HL-60 (cell line): Measurements from ENCODE around the gene HOXD11.

Experiments
- GABPA ChIP-seq: IDR thresholded peaks from 2 replicates; pipeline ENCODE4 v1.6.1; 2012; ENCODE audit warnings: low read depth
- POLR2AphosphoS5 ChIP-seq: IDR thresholded peaks from 2 replicates; pipeline ENCODE4 v1.6.1; 2012; ENCODE audit warnings: low read depth
- TF ChIP-seq, protein P1 (sequence below): IDR thresholded peaks from one replicate; pipeline ENCODE4 v1.5.1; 2011; ENCODE audit warnings: low read length, control low read depth, inconsistent platforms; ENCODE audit not compliant: insufficient read depth

DNA sequence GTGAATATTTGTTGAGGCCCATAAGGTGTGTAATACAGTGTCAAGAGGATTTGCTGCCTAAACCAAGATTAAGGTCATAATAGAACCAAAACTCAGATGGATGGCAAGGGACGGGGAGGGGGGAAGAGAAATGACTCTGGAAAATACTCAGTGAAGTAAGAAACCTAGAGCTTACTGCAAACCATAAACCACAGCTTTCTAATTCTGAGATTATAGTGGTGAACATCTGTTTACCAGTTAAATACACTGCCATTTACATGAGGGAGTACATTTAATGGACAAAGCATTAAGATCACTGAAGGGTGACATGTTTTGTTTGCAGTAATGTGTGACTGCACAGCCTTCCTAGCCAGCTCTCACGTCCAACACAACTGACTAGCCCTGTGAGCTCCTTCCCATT, 43.1 kb upstream of the HOXD11 start:
- TF ChIP-seq, protein P1, sequence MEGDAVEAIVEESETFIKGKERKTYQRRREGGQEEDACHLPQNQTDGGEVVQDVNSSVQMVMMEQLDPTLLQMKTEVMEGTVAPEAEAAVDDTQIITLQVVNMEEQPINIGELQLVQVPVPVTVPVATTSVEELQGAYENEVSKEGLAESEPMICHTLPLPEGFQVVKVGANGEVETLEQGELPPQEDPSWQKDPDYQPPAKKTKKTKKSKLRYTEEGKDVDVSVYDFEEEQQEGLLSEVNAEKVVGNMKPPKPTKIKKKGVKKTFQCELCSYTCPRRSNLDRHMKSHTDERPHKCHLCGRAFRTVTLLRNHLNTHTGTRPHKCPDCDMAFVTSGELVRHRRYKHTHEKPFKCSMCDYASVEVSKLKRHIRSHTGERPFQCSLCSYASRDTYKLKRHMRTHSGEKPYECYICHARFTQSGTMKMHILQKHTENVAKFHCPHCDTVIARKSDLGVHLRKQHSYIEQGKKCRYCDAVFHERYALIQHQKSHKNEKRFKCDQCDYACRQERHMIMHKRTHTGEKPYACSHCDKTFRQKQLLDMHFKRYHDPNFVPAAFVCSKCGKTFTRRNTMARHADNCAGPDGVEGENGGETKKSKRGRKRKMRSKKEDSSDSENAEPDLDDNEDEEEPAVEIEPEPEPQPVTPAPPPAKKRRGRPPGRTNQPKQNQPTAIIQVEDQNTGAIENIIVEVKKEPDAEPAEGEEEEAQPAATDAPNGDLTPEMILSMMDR, result no peak
- TF ChIP-seq POLR2AphosphoS5 (no peak), GABPA (no peak)
